Neural progenitor cell (in vitro differentiated cells): Measurements from ENCODE around the gene EDIL3. TPM values are rescaled to one million over a fixed set of nuclear protein-coding genes. Genes with fewer than 3 reads are reported as not detected.

Source experiments
- DNase-seq: peaks from one replicate; pipeline ENCODE4 v3.0.0-alpha.2; 2016; ENCODE audit warnings: low spot score
- H2AFZ ChIP-seq: fragments of 200-600 bp; sonication (generic); replicated peaks from 2 replicates; pipeline ENCODE4 v1.6.1; 2016; ENCODE audit warnings: antibody characterized with exemption
- H3F3A ChIP-seq: fragments of 200-600 bp; sonication (generic); 2 replicates; pipeline ENCODE4 v1.6.1; 2016; ENCODE audit warnings: antibody characterized with exemption, low read depth
- H3K27ac ChIP-seq: fragments of 200-600 bp; sonication (generic); 2 replicates; pipeline ENCODE4 v1.5.1; 2016; ENCODE audit warnings: mild to moderate bottlenecking
- H3K27me3 ChIP-seq: fragments of 200-600 bp; sonication (generic); 2 replicates; pipeline ENCODE4 v1.6.1; 2016; ENCODE audit warnings: mild to moderate bottlenecking, moderate library complexity
- H3K36me3 ChIP-seq: fragments of 200-600 bp; sonication (generic); 2 replicates; pipeline ENCODE4 v1.5.1; 2016
- H3K4me1 ChIP-seq: fragments of 200-600 bp; sonication (generic); 2 replicates; pipeline ENCODE4 v1.6.1; 2016; ENCODE audit warnings: mixed run types
- H3K4me2 ChIP-seq: fragments of 200-600 bp; sonication (generic); 2 replicates; pipeline ENCODE4 v1.6.1; 2016
- H3K4me3 ChIP-seq: fragments of 200-600 bp; sonication (generic); 2 replicates; pipeline ENCODE4 v1.5.1; 2016
- H3K79me2 ChIP-seq: fragments of 200-600 bp; sonication (generic); 2 replicates; pipeline ENCODE4 v1.6.1; 2016; ENCODE audit warnings: low read depth
- H3K9ac ChIP-seq: fragments of 200-600 bp; sonication (generic); 2 replicates; pipeline ENCODE4 v1.6.1; 2016
- H3K9me3 ChIP-seq: fragments of 200-600 bp; sonication (generic); 2 replicates; pipeline ENCODE4 v1.5.1; 2016; ENCODE audit warnings: low read depth
- H4K20me1 ChIP-seq: fragments of 200-600 bp; sonication (generic); 2 replicates; pipeline ENCODE4 v1.6.1; 2016; ENCODE audit warnings: low read depth
- H3K27ac Mint-ChIP-seq: 3 replicates; pipeline ENCODE4 v1.8.0; 2021; ENCODE audit warnings: mixed read lengths
- H3K27me3 Mint-ChIP-seq: 2 replicates; pipeline ENCODE4 v1.8.0; 2022; ENCODE audit warnings: low read depth, mild to moderate bottlenecking, inconsistent platforms, moderate library complexity, mixed read lengths; ENCODE audit not compliant: insufficient read depth
- H3K36me3 Mint-ChIP-seq: 3 replicates; pipeline ENCODE4 v1.8.0; 2021; ENCODE audit warnings: mixed read lengths
- H3K4me1 Mint-ChIP-seq: 3 replicates; pipeline ENCODE4 v1.8.0; 2021; ENCODE audit warnings: mixed read lengths
- H3K4me3 Mint-ChIP-seq: 3 replicates; pipeline ENCODE4 v1.8.0; 2021; ENCODE audit warnings: mild to moderate bottlenecking, moderate library complexity, mixed read lengths
- H3K9me3 Mint-ChIP-seq: 3 replicates; pipeline ENCODE4 v1.8.0; 2020; ENCODE audit warnings: mixed read lengths
- CTCF ChIP-seq: fragments of 200-600 bp; sonication (generic); IDR thresholded peaks from 2 replicates; pipeline ENCODE4 v1.5.1; 2017; ENCODE audit warnings: antibody characterized with exemption, mild to moderate bottlenecking
- EZH2 ChIP-seq: fragments of 200-600 bp; sonication (generic); IDR thresholded peaks from 2 replicates; pipeline ENCODE4 v1.6.1; 2017; ENCODE audit warnings: antibody characterized with exemption, mild to moderate bottlenecking, moderate library complexity
- EZH2phosphoT487 ChIP-seq: fragments of 200-600 bp; sonication (generic); IDR thresholded peaks from 2 replicates; pipeline ENCODE4 v1.6.1; 2017; ENCODE audit warnings: antibody characterized with exemption
- total RNA-seq: library from RNA; depleted of rRNA; stranded (reverse); fragments of >200 nt; gene quantifications from 2 replicates; pipeline ENCODE4 v1.2.3, GENCODE V29; 2015; ENCODE audit warnings: low replicate concordance

The EDIL3 gene
- total RNA-seq, 1 donor from 2014 or later: 13.8 TPM

- Mint-ChIP-seq H3K27ac (no peak overlapping the region), H3K36me3 (no peaks in the 10 kb centered on the region), H3K27me3 (peaks cover 2% of the 10 kb centered on the region), H3K9me3 (no peaks in the 10 kb centered on the region), H3K4me3 (no peak overlapping the region), H3K4me1 (peaks cover 3% of the 10 kb centered on the region)
- Histone ChIP-seq H3K4me1 (peaks cover 2% of the 10 kb centered on the region), H3K27me3 (no peaks in the 10 kb centered on the region), H3K4me3 (no peak overlapping the region), H2AFZ (no peak overlapping the region), H3K9ac (no peak overlapping the region), H3K9me3 (no peaks in the 10 kb centered on the region), H4K20me1 (no peaks in the 10 kb centered on the region), H3F3A (no peaks in the 10 kb centered on the region), H3K36me3 (no peaks in the 10 kb centered on the region), H3K27ac (no peak overlapping the region), H3K4me2 (no peak overlapping the region), H3K79me2 (no peaks in the 10 kb centered on the region)
- no peak for DNase-seq
- no peak for TF ChIP-seq EZH2phosphoT487
- no peak for TF ChIP-seq CTCF
- TF ChIP-seq EZH2: no peak
These were observed 471.1 kb downstream of the EDIL3 start for GRCh38 chr5:83913593-83913992.

- no peak for DNase-seq
- H3K9me3 ChIP-seq: no peaks in the 10 kb centered on the region
- no peak overlapping the region for H3K27ac ChIP-seq
- no peaks in the 10 kb centered on the region for H3F3A ChIP-seq
- no peak for TF ChIP-seq EZH2phosphoT487
- no peak for TF ChIP-seq EZH2
- no peak for TF ChIP-seq CTCF
- no peak overlapping the region for H2AFZ ChIP-seq
- H4K20me1 ChIP-seq: no peaks in the 10 kb centered on the region
- H3K36me3 Mint-ChIP-seq: no peaks in the 10 kb centered on the region
- no peaks in the 10 kb centered on the region for H3K27me3 Mint-ChIP-seq
- H3K4me2 ChIP-seq: no peak overlapping the region
- no peak overlapping the region for H3K27ac Mint-ChIP-seq
- no peaks in the 10 kb centered on the region for H3K4me1 ChIP-seq
- H3K36me3 ChIP-seq: no peaks in the 10 kb centered on the region
- no peak overlapping the region for H3K4me3 Mint-ChIP-seq
- H3K9ac ChIP-seq: no peak overlapping the region
- no peaks in the 10 kb centered on the region for H3K27me3 ChIP-seq
- no peaks in the 10 kb centered on the region for H3K4me1 Mint-ChIP-seq
- H3K9me3 Mint-ChIP-seq: no peaks in the 10 kb centered on the region
- H3K79me2 ChIP-seq: no peaks in the 10 kb centered on the region
- no peak overlapping the region for H3K4me3 ChIP-seq
These were observed 473.2 kb downstream of the EDIL3 start for GRCh38 chr5:83911367-83911919.

- no peak overlapping the region for H3K27ac ChIP-seq
- Mint-ChIP-seq H3K4me3 (no peak overlapping the region), H3K36me3 (no peaks in the 10 kb centered on the region), H3K27me3 (no peaks in the 10 kb centered on the region), H3K9me3 (peaks cover 4% of the 10 kb centered on the region), H3K4me1 (peaks cover 10% of the 10 kb centered on the region), H3K27ac (no peak overlapping the region)
- no peak overlapping the region for H3K4me2 ChIP-seq
- H3K4me1 ChIP-seq: peaks cover 6% of the 10 kb centered on the region
- no peaks in the 10 kb centered on the region for H3K36me3 ChIP-seq
- H3F3A ChIP-seq: no peaks in the 10 kb centered on the region
- no peak overlapping the region for H2AFZ ChIP-seq
- H3K9me3 ChIP-seq: no peaks in the 10 kb centered on the region
- H3K4me3 ChIP-seq: no peak overlapping the region
- H3K9ac ChIP-seq: no peak overlapping the region
- no peaks in the 10 kb centered on the region for H3K27me3 ChIP-seq
- DNase-seq: peak; percentile 47
- TF ChIP-seq EZH2 (no peak), EZH2phosphoT487 (no peak), CTCF (no peak)
- no peaks in the 10 kb centered on the region for H4K20me1 ChIP-seq
- no peaks in the 10 kb centered on the region for H3K79me2 ChIP-seq
These were observed 484.4 kb downstream of the EDIL3 start for GRCh38 chr5:83900306-83900705.
